Left ventricle myocardium inferior (tissue), 1 donor: Measurements from ENCODE around the gene USE1. TPM values are rescaled to one million over a fixed set of nuclear protein-coding genes. Genes with fewer than 3 reads are reported as not detected.

Source experiments
- DNase-seq: peaks from one replicate; pipeline ENCODE4 v3.0.0-alpha.2; 2020
- H3K27ac ChIP-seq: fragments of 200-600 bp; replicated peaks from 2 replicates; pipeline ENCODE4 v1.8.0; 2021
- H3K27me3 ChIP-seq: fragments of 200-600 bp; 2 replicates; pipeline ENCODE4 v1.8.0; 2021; ENCODE audit warnings: low read depth
- H3K36me3 ChIP-seq: fragments of 200-600 bp; 2 replicates; pipeline ENCODE4 v1.8.0; 2021
- H3K4me1 ChIP-seq: fragments of 200-600 bp; 2 replicates; pipeline ENCODE4 v1.8.0; 2021
- H3K4me3 ChIP-seq: fragments of 200-600 bp; 2 replicates; pipeline ENCODE4 v1.8.0; 2021; ENCODE audit warnings: mild to moderate bottlenecking, moderate library complexity
- H3K9me3 ChIP-seq: fragments of 200-600 bp; replicated peaks from 2 replicates; pipeline ENCODE4 v1.8.0; 2021
- intact Hi-C: fragments of 100-400 bp; cut with micrococcal nuclease; formaldehyde crosslinking; loops from one replicate; pipeline ENCODE4 v1.11.0; 2022
- total RNA-seq: library from RNA; stranded (reverse); fragmentation: NEBNext Ultra II Directional; extraction: Animal tissue kit (Norgen Biotek cat#: 25700); gene quantifications from one replicate; pipeline ENCODE4 v1.2.1, GENCODE V29; 2021
- TF ChIP-seq, protein P1 (sequence below): fragments of 200-600 bp; IDR thresholded peaks from 2 replicates; pipeline ENCODE4 v1.8.0; 2021; ENCODE audit warnings: antibody characterized with exemption, mild to moderate bottlenecking, borderline replicate concordance
- donor health status: DM: no; HTN: yes; CAD: no; lungs with severe emphysema.

USE1 gene
- total RNA-seq, 1 donor from 2014 or later = 27.5 TPM

DNA sequence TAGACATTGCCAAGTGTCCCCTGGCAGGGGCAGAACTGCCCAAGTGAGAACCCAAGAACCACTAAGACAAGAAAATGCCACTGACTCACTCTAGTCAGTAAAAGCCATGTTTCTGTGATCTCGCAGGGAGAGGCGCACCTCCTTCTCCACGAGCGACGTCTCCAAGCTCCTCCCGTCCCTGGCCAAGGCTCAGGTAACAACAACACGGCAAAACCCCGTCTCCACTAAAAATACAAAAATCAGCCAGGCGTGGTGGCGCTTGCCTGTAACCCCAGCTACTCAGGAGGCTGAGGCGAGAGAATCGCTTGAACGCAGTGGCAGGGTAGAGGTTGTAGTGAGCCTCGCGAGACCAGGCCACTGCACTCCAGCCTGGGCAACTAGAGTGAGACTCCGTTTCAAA lies 17.5 kb upstream of the USE1 start:
- Histone ChIP-seq H3K36me3 (peaks cover 86% of the 10 kb centered on the region), H3K4me1 (peaks cover 4% of the 10 kb centered on the region), H3K27me3 (no peaks in the 10 kb centered on the region), H3K4me3 (no peak overlapping the region), H3K27ac (no peak overlapping the region), H3K9me3 (no peaks in the 10 kb centered on the region)
- TF ChIP-seq, protein P1, sequence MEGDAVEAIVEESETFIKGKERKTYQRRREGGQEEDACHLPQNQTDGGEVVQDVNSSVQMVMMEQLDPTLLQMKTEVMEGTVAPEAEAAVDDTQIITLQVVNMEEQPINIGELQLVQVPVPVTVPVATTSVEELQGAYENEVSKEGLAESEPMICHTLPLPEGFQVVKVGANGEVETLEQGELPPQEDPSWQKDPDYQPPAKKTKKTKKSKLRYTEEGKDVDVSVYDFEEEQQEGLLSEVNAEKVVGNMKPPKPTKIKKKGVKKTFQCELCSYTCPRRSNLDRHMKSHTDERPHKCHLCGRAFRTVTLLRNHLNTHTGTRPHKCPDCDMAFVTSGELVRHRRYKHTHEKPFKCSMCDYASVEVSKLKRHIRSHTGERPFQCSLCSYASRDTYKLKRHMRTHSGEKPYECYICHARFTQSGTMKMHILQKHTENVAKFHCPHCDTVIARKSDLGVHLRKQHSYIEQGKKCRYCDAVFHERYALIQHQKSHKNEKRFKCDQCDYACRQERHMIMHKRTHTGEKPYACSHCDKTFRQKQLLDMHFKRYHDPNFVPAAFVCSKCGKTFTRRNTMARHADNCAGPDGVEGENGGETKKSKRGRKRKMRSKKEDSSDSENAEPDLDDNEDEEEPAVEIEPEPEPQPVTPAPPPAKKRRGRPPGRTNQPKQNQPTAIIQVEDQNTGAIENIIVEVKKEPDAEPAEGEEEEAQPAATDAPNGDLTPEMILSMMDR = no peak
- intact Hi-C loops = no loop called here
- no peak for DNase-seq

GRCh38 chr19:17200408-17201079 lies 14.6 kb upstream of the USE1 start:
- intact Hi-C loops = no loop called here
- H3K27ac ChIP-seq = no peak overlapping the region
- DNase-seq = no peak
- no peaks in the 10 kb centered on the region for H3K9me3 ChIP-seq
- H3K36me3 ChIP-seq = peaks cover 79% of the 10 kb centered on the region
- TF ChIP-seq, protein P1 = no peak
- peaks cover 4% of the 10 kb centered on the region for H3K4me1 ChIP-seq
- H3K27me3 ChIP-seq = no peaks in the 10 kb centered on the region
- H3K4me3 ChIP-seq = no peak overlapping the region

DNA sequence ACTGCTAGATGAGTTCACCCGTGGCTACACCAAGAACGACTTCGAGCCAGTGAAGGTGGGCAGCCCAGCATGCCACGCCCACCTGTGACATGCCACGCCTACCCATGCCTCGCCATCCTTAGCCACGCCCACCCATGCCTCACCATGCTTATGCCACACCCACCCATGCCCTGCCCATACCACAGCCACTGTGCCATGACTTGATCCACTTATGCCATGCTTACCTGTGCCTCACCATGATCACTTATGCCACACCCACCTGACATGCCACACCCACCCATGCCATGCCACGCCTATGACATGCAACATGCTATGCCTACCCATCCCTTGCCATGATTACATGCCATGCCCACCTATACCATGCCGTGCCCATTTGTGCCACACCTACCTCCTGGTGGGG lies 12.9 kb upstream of the USE1 start:
- no peak overlapping the region for H3K4me3 ChIP-seq
- peaks cover 89% of the 10 kb centered on the region for H3K36me3 ChIP-seq
- no peak for DNase-seq
- intact Hi-C loops = no loop called here
- no peaks in the 10 kb centered on the region for H3K9me3 ChIP-seq
- H3K27me3 ChIP-seq = no peaks in the 10 kb centered on the region
- no peak overlapping the region for H3K27ac ChIP-seq
- peaks cover 4% of the 10 kb centered on the region for H3K4me1 ChIP-seq
- TF ChIP-seq, protein P1 = no peak

DNA sequence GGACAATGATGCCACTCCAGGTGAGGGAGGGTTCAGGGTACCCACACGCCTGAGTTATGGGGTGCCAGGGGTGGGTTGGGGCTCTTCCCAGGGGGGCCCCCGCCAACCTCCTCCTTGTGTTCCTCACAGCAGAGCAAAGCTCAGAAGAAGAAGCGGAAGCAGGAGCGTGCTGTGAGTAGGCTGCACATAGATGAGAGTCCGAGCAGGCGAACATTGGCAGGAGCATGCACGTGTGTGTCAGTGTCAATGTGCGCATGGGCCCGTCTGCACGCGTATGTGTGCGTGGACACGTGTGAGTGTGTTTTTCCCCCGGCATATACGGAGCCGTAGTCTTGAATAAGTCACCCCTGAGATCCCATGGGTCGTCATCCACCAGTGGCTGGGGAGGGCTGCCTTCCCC lies 12.4 kb upstream of the USE1 start:
- H3K4me1 ChIP-seq = peaks cover 4% of the 10 kb centered on the region
- TF ChIP-seq, protein P1 = no peak
- intact Hi-C loops = no loop called here
- no peak overlapping the region for H3K27ac ChIP-seq
- no peak overlapping the region for H3K4me3 ChIP-seq
- H3K27me3 ChIP-seq = no peaks in the 10 kb centered on the region
- H3K36me3 ChIP-seq = peaks cover 86% of the 10 kb centered on the region
- no peak for DNase-seq
- no peaks in the 10 kb centered on the region for H3K9me3 ChIP-seq

DNA sequence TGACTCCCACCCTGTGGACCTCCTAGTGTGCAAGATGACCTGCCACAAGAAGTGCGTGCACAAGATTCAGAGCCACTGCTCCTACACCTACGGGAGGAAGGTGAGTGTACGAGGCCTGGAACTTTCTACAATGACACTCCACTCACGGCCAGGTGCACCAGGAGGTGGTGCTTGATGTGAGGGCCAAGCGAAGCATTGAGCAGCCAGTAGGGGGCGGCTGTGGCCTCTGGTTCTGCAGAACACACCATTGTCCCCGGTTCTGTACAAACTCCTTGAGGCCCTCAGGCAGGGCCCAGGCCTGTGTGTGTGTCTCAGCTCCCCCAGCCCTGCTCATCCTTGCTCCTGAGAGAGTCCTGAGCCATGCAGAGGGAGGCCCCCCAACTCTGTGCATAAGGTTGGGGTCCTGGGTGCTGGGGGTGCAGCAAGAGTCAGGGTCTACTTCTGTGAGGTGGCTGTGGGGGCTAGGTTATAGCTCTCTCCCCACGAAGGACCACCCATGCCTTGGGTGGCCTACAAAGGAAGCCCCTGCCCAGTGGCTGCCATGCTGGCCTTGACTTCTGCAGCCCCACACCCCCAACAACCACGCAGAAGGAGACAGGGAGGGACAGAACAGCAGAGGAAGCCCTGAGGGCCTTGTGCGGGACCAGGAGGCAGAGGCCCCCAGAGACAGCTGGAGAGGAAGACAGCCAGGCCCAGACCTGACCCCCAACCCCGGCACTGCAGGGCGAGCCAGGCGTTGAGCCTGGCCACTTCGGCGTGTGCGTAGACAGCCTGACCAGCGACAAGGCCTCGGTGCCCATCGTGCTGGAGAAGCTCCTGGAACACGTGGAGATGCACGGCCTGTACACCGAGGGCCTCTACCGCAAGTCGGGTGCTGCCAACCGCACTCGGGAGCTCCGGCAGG lies 9.7 kb upstream of the USE1 start:
- H3K4me3 ChIP-seq = no peak overlapping the region
- intact Hi-C loops = no loop called here
- peaks cover 81% of the 10 kb centered on the region for H3K36me3 ChIP-seq
- H3K4me1 ChIP-seq = no peaks in the 10 kb centered on the region
- TF ChIP-seq, protein P1 = peak; percentile 74
- H3K27ac ChIP-seq = no peak overlapping the region
- peak; percentile 47 for DNase-seq
- H3K9me3 ChIP-seq = no peaks in the 10 kb centered on the region
- H3K27me3 ChIP-seq = no peaks in the 10 kb centered on the region
